K562 (cell line): ENCODE data around the gene ACTR3.

Source experiments
- CEBPB ChIP-seq: fragments of 450-650 bp; IDR thresholded peaks from 2 replicates; pipeline ENCODE4 v1.6.1; 2016; ENCODE audit warnings: missing genetic modification characterization, missing compliant biosample characterization
- HNRNPH1 ChIP-seq: fragments of 200-400 bp; formaldehyde crosslinking; optimal IDR thresholded peaks from 2 replicates; pipeline ENCODE3; 2017; ENCODE audit warnings: low read depth, mild to moderate bottlenecking, low read length, moderate library complexity
- MYNN ChIP-seq, 2 experiments: sonication (generic); formaldehyde crosslinking in 1 of 2; IDR thresholded peaks; 2 replicates each; pipeline versions ENCODE4 v1.5.0 to v1.6.1; 2016 to 2020; ENCODE audit warnings: antibody characterized with exemption in 1 of 2, missing genetic modification reagents in 1 of 2
- POLR2A ChIP-seq: fragments of 450-650 bp; conservative IDR thresholded peaks from 2 replicates; pipeline ENCODE4 v1.6.1; 2016
- RAD21 ChIP-seq, 2 experiments: fragments of 250-450 bp in 1 of 2; fragments of 450-650 bp in 1 of 2; sonication (Bioruptor Pico) in 1 of 2; formaldehyde crosslinking in 1 of 2; IDR thresholded peaks in 1 of 2; conservative IDR thresholded peaks in 1 of 2; 2 replicates each; pipeline versions ENCODE4 v1.4.0 to v1.8.0; 2020 to 2022; ENCODE audit warnings: mild to moderate bottlenecking in 2 of 2, moderate library complexity in 1 of 2
- RCOR1 ChIP-seq, 2 experiments: IDR thresholded peaks; 2 replicates each; pipeline ENCODE4 v1.6.1; 2012; ENCODE audit warnings: low read depth in 2 of 2, low read length in 2 of 2, borderline replicate concordance in 1 of 2, improper control_type of control experiment in 1 of 2
- RFX7 ChIP-seq: fragments of 250-450 bp; sonication (Bioruptor Pico); IDR thresholded peaks from 2 replicates; pipeline ENCODE4 v1.5.1; 2021; ENCODE audit warnings: mild to moderate bottlenecking
- ZNF165 ChIP-seq: fragments of 250-450 bp; sonication (Bioruptor Pico); IDR thresholded peaks from 2 replicates; pipeline ENCODE4 v1.4.0; 2020; ENCODE audit warnings: borderline replicate concordance
- ZNF274 ChIP-seq: IDR thresholded peaks from 2 replicates; pipeline ENCODE4 v1.6.1; 2011; ENCODE audit warnings: low read depth, mild to moderate bottlenecking, low read length, moderate library complexity, borderline replicate concordance
- TF ChIP-seq, protein P1 (sequence below): sonication (generic); formaldehyde crosslinking; IDR thresholded peaks from 2 replicates; pipeline ENCODE4 v1.8.1; 2023; ENCODE audit warnings: missing genetic modification reagents, mild to moderate bottlenecking, borderline replicate concordance
- TF ChIP-seq, protein P2 (sequence below), 3 experiments: IDR thresholded peaks in 2 of 3; conservative IDR thresholded peaks in 1 of 3; 2 replicates each; pipeline ENCODE4 v1.5.1; 2011 to 2012; ENCODE audit warnings: low read length in 3 of 3, mild to moderate bottlenecking in 3 of 3, control low read depth in 2 of 3, improper control_type of control experiment in 1 of 3, inconsistent platforms in 1 of 3, low read depth in 1 of 3, mixed read lengths in 1 of 3, moderate library complexity in 1 of 3; ENCODE audit not compliant: insufficient read depth in 2 of 3

DNA sequence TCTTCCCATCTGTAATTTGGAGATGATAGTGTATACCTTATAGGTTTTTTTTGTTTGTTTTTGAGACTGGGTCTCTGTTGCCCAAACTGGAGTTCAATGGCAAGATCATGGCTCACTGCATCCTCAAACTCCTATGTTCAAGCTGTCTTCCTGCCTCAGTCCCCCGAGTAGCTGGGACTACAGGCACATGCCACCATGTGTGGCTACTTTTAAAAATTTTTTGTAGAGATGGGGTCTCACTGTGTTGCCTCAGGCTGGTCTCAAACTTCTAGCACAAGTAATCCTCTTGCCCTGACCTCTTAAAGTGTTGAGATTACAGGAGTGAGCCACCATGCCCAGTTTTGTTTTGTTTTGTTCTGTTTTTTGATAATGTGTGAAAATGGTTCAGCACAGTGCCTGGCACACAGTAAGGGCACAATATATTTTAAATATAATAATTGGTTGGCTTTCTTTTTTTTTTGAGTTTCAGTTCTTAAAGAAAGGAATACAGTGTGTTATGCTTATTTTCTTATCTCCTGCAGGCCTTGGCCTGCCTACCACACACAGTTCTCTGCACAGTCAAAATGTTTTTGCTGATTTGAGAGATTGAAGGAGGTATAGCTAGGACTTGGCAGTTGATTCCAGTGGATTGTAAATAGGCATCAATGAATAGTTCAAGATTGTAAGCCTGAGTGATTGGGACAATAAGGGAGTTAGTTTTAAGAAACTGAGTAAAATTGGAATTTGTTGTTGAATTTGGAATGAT is 6.1 kb downstream of the ACTR3 start:
- TF ChIP-seq ZNF274 (no peak), HNRNPH1 (no peak), ZNF165 (CRISPR knock-in tag) (no peak), RAD21 (CRISPR knock-in tag; conservative IDR thresholded peaks at IDR 0.05 in 1 of 2, IDR thresholded peaks at IDR 0.05 in 1 of 2) (no peak), POLR2A (no peak), MYNN (IDR thresholded peaks at IDR 0.05) (no peak), MYNN (CRISPR knock-in tag; IDR thresholded peaks at IDR 0.05) (no peak), RCOR1 (IDR thresholded peaks at IDR 0.05; ENCODE audit: borderline replicate concordance in 1 of 2, low read depth in 2 of 2, low read length in 2 of 2) (no peak), CEBPB (tag) (no peak), RFX7 (no peak)
- TF ChIP-seq, protein P1, sequence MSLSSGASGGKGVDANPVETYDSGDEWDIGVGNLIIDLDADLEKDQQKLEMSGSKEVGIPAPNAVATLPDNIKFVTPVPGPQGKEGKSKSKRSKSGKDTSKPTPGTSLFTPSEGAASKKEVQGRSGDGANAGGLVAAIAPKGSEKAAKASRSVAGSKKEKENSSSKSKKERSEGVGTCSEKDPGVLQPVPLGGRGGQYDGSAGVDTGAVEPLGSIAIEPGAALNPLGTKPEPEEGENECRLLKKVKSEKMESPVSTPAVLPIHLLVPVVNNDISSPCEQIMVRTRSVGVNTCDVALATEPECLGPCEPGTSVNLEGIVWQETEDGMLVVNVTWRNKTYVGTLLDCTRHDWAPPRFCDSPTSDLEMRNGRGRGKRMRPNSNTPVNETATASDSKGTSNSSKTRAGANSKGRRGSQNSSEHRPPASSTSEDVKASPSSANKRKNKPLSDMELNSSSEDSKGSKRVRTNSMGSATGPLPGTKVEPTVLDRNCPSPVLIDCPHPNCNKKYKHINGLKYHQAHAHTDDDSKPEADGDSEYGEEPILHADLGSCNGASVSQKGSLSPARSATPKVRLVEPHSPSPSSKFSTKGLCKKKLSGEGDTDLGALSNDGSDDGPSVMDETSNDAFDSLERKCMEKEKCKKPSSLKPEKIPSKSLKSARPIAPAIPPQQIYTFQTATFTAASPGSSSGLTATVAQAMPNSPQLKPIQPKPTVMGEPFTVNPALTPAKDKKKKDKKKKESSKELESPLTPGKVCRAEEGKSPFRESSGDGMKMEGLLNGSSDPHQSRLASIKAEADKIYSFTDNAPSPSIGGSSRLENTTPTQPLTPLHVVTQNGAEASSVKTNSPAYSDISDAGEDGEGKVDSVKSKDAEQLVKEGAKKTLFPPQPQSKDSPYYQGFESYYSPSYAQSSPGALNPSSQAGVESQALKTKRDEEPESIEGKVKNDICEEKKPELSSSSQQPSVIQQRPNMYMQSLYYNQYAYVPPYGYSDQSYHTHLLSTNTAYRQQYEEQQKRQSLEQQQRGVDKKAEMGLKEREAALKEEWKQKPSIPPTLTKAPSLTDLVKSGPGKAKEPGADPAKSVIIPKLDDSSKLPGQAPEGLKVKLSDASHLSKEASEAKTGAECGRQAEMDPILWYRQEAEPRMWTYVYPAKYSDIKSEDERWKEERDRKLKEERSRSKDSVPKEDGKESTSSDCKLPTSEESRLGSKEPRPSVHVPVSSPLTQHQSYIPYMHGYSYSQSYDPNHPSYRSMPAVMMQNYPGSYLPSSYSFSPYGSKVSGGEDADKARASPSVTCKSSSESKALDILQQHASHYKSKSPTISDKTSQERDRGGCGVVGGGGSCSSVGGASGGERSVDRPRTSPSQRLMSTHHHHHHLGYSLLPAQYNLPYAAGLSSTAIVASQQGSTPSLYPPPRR (CRISPR knock-in tag), result no peak
- TF ChIP-seq, protein P2, sequence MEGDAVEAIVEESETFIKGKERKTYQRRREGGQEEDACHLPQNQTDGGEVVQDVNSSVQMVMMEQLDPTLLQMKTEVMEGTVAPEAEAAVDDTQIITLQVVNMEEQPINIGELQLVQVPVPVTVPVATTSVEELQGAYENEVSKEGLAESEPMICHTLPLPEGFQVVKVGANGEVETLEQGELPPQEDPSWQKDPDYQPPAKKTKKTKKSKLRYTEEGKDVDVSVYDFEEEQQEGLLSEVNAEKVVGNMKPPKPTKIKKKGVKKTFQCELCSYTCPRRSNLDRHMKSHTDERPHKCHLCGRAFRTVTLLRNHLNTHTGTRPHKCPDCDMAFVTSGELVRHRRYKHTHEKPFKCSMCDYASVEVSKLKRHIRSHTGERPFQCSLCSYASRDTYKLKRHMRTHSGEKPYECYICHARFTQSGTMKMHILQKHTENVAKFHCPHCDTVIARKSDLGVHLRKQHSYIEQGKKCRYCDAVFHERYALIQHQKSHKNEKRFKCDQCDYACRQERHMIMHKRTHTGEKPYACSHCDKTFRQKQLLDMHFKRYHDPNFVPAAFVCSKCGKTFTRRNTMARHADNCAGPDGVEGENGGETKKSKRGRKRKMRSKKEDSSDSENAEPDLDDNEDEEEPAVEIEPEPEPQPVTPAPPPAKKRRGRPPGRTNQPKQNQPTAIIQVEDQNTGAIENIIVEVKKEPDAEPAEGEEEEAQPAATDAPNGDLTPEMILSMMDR (IDR thresholded peaks at IDR 0.05 in 2 of 3, conservative IDR thresholded peaks at IDR 0.05 in 1 of 3; ENCODE audit: insufficient read depth in 2 of 3, low read depth in 1 of 3, low read length in 3 of 3), result no peak
